Measurements from ENCODE around the gene CCDC116.
"Not testable (repeated sequence)": the region's sequence is repeated elsewhere in the genome, so short reads cannot be mapped to it uniquely, and the experiment has no call there.

CCDC116 gene

GRCh38 chr22:21629255-21630149 is 3.1 kb upstream of the CCDC116 start, which contains the start of gene YDJC:
Gene YDJC (minus strand): TSS chr22:21630022. CDS start chr22:21630014, 8 bp downstream.
- peaks cover 9% of the 10 kb centered on the region for H3K36me3 ChIP-seq (ENCODE audit: insufficient read depth, low read length)
- no peaks in the 10 kb centered on the region for H3K9me3 ChIP-seq (ENCODE audit: low read length)
- H3K4me1 ChIP-seq (ENCODE audit: insufficient read depth, low read length) = no peaks in the 10 kb centered on the region
- no peaks in the 10 kb centered on the region for H3K27me3 ChIP-seq (ENCODE audit: insufficient read depth, low read length)
- peak within 1 kb of the TSS; percentile 61 for H2AFZ ChIP-seq (ENCODE audit: low read depth, low read length)
- peak within 1 kb of the TSS; percentile 95 for H3K4me3 ChIP-seq (ENCODE audit: low read length)

GRCh38 chr22:21631025-21631424 is 1.5 kb upstream of the CCDC116 start:
- H3K4me3 ChIP-seq (ENCODE audit: low read length) = no peak overlapping the region
- no peaks in the 10 kb centered on the region for H3K27me3 ChIP-seq (ENCODE audit: insufficient read depth, low read length)
- H3K9me3 ChIP-seq (ENCODE audit: low read length) = no peaks in the 10 kb centered on the region
- no peak overlapping the region for H2AFZ ChIP-seq (ENCODE audit: low read depth, low read length)
- H3K36me3 ChIP-seq (ENCODE audit: insufficient read depth, low read length) = peaks cover 9% of the 10 kb centered on the region
- H3K4me1 ChIP-seq (ENCODE audit: insufficient read depth, low read length) = no peaks in the 10 kb centered on the region

- no peaks in the 10 kb centered on the region for H3K9me3 ChIP-seq (ENCODE audit: low read length)
- H3K4me3 ChIP-seq (ENCODE audit: low read length) = no peak overlapping the region
- no peaks in the 10 kb centered on the region for H3K27me3 ChIP-seq (ENCODE audit: insufficient read depth, low read length)
- no peak overlapping the region for H2AFZ ChIP-seq (ENCODE audit: low read depth, low read length)
- peaks cover 4% of the 10 kb centered on the region for H3K36me3 ChIP-seq (ENCODE audit: insufficient read depth, low read length)
- H3K4me1 ChIP-seq (ENCODE audit: insufficient read depth, low read length) = no peaks in the 10 kb centered on the region
Measured at GRCh38 chr22:21632931-21633330, 371 bp downstream of the CCDC116 start.

DNA sequence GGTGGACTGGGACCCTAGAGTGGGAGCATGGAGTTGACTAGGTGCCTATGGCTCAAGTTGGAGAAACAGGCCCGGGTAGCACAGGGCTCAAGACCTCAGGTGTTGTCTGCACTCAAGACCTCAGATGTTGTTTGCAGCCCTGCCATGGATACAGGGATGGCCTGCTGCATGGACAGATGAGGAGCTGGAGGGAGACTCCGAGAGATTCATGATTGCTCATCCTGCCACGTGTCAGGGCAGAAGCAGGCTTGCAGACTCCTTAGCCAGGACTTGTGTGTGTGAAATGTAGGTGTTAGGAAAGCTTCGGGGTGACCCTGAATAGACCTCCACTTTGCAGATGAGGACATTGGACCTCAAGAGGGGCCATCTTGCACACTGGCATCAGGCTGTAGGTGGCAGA is 921 bp downstream of the CCDC116 start:
- no peaks in the 10 kb centered on the region for H3K9me3 ChIP-seq (ENCODE audit: low read length)
- no peaks in the 10 kb centered on the region for H3K36me3 ChIP-seq (ENCODE audit: insufficient read depth, low read length)
- no peak overlapping the region for H2AFZ ChIP-seq (ENCODE audit: low read depth, low read length)

DNA sequence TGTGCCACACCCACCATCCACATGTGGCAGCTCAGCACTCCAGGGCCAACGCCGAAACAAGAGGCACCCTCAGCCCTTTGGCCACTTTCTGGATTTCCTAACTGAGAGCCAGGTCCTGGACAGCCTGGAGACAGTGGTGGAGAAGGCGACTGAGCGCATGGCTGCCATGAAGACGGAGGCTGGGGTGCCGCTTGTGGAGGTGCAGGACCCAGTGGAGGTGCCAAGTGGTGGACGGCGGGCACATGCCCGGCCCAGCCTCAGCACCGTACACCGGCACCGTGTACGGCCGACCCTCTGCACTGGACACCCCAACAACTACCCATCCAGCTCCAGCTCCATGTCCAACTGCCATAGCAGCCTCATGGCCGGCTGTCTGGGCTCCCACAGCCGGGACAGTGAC is 1.5 kb downstream of the CCDC116 start:
- no peaks in the 10 kb centered on the region for H3K36me3 ChIP-seq (ENCODE audit: insufficient read depth, low read length)
- H2AFZ ChIP-seq (ENCODE audit: low read depth, low read length) = no peak overlapping the region
- no peaks in the 10 kb centered on the region for H3K27me3 ChIP-seq (ENCODE audit: insufficient read depth, low read length)
- no peaks in the 10 kb centered on the region for H3K4me1 ChIP-seq (ENCODE audit: insufficient read depth, low read length)
- H3K4me3 ChIP-seq (ENCODE audit: low read length) = no peak overlapping the region
- H3K9me3 ChIP-seq (ENCODE audit: low read length) = no peaks in the 10 kb centered on the region

More for the DNA sequence above, 921 bp downstream of the CCDC116 start:
- Histone ChIP-seq H3K4me1 (ENCODE audit: insufficient read depth, low read length) (no peaks in the 10 kb centered on the region), H3K27me3 (ENCODE audit: insufficient read depth, low read length) (no peaks in the 10 kb centered on the region), H3K4me3 (ENCODE audit: low read length) (no peak overlapping the region)

GRCh38 chr22:21634844-21635243 is 2.3 kb downstream of the CCDC116 start:
- H3K9me3 ChIP-seq (ENCODE audit: low read length) = no peaks in the 10 kb centered on the region
- H3K4me3 ChIP-seq (ENCODE audit: low read length) = no peak overlapping the region
- H2AFZ ChIP-seq (ENCODE audit: low read depth, low read length) = no peak overlapping the region
- H3K36me3 ChIP-seq (ENCODE audit: insufficient read depth, low read length) = no peaks in the 10 kb centered on the region
- H3K4me1 ChIP-seq (ENCODE audit: insufficient read depth, low read length) = no peaks in the 10 kb centered on the region
- no peaks in the 10 kb centered on the region for H3K27me3 ChIP-seq (ENCODE audit: insufficient read depth, low read length)

GRCh38 chr22:21635771-21636510 is 3.4 kb downstream of the CCDC116 start:
- no peaks in the 10 kb centered on the region for H3K9me3 ChIP-seq (ENCODE audit: low read length)
- H3K4me3 ChIP-seq (ENCODE audit: low read length) = no peak overlapping the region
- no peak overlapping the region for H2AFZ ChIP-seq (ENCODE audit: low read depth, low read length)
- peaks cover 4% of the 10 kb centered on the region for H3K4me1 ChIP-seq (ENCODE audit: insufficient read depth, low read length)
- H3K36me3 ChIP-seq (ENCODE audit: insufficient read depth, low read length) = no peaks in the 10 kb centered on the region
- no peaks in the 10 kb centered on the region for H3K27me3 ChIP-seq (ENCODE audit: insufficient read depth, low read length)

DNA sequence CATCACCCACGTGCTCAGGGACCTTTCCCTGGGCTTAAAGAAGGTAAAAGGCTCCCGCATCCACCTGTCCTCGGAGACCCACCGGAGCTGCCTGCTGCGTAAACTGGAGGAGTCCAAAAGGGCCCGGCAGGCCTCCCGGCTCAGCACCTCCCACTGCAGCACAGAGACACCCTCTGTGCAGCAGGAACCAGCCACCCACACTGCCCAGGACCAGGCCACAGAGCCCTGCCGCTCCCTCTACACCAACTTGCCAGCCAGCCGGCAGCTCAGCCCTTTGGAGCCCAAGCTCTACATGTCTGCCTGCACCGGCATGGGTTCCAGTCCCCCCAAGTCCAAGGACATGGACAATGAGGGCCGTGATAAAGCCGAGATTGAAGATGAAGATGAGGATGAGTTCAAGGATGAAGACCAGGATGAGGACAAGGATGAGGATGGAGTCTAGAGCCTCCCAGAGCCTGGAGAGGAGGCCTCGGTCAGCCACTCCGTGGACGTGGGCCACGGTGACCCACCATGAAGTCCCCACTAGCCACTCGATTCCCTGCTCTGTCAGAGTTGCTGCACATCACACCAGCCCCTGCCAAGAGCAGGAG is 4.2 kb downstream of the CCDC116 start:
- Histone ChIP-seq H2AFZ (ENCODE audit: low read depth, low read length) (no peak overlapping the region), H3K4me3 (ENCODE audit: low read length) (no peak overlapping the region), H3K4me1 (ENCODE audit: insufficient read depth, low read length) (peaks cover 10% of the 10 kb centered on the region), H3K27me3 (ENCODE audit: insufficient read depth, low read length) (no peaks in the 10 kb centered on the region), H3K36me3 (ENCODE audit: insufficient read depth, low read length) (no peaks in the 10 kb centered on the region), H3K9me3 (ENCODE audit: low read length) (no peaks in the 10 kb centered on the region)

DNA sequence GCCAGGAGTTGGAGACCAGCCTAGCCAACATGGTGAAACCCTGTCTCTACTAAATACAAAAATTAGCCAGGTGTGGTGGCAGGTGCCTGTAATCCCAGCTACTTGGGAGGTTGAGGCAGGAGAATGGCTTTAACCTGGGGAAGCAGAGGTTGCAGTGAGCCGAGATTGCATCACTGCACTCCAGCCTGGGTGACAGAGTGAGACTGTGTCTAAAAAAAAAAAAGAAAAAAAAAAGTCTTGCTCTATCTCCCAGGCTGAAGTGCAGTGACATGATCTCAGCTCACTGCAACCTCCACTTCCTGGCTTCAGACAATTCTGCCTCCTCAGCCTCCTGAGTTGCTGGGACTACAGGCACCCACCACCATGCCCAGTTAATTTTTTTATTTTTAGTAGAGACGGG is 4.9 kb downstream of the CCDC116 start:
- H2AFZ ChIP-seq (ENCODE audit: low read depth, low read length); H3K4me1 ChIP-seq (ENCODE audit: insufficient read depth, low read length); H3K36me3 ChIP-seq (ENCODE audit: insufficient read depth, low read length); H3K4me3 ChIP-seq (ENCODE audit: low read length); H3K9me3 ChIP-seq (ENCODE audit: low read length); H3K27me3 ChIP-seq (ENCODE audit: insufficient read depth, low read length): not testable (repeated sequence)

DNA sequence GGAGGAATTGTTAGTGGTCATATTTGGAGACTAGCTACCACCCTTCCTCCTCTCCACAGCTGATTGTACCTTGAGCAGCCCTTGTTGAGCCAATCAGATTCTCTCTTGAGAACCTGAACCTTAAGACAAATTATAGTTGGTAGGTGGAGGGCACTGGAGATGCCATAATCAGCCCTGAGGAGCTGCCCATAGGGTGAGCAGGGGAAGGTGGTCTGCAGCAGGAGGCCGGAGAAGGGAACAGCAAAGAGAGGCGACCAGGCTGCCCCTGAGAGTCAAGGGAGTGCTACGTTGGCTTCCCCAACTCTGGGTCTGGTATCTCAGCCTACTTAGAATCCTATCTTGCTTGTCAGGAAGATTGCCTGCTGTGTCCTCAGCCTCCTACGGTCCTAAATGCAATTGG is 6.8 kb downstream of the CCDC116 start:
- Histone ChIP-seq H2AFZ (ENCODE audit: low read depth, low read length) (no peak overlapping the region), H3K9me3 (ENCODE audit: low read length) (no peaks in the 10 kb centered on the region), H3K4me3 (ENCODE audit: low read length) (no peak overlapping the region), H3K4me1 (ENCODE audit: insufficient read depth, low read length) (peaks cover 18% of the 10 kb centered on the region), H3K36me3 (ENCODE audit: insufficient read depth, low read length) (peaks cover 6% of the 10 kb centered on the region), H3K27me3 (ENCODE audit: insufficient read depth, low read length) (no peaks in the 10 kb centered on the region)

GRCh38 chr22:21640810-21641209 is 8.2 kb downstream of the CCDC116 start:
- Histone ChIP-seq H2AFZ (ENCODE audit: low read depth, low read length) (peak overlapping the region; percentile 41), H3K36me3 (ENCODE audit: insufficient read depth, low read length) (peaks cover 6% of the 10 kb centered on the region), H3K27me3 (ENCODE audit: insufficient read depth, low read length) (no peaks in the 10 kb centered on the region), H3K9me3 (ENCODE audit: low read length) (no peaks in the 10 kb centered on the region), H3K4me3 (ENCODE audit: low read length) (no peak overlapping the region), H3K4me1 (ENCODE audit: insufficient read depth, low read length) (peaks cover 18% of the 10 kb centered on the region)

GRCh38 chr22:21641417-21641788 is 8.8 kb downstream of the CCDC116 start:
- peak overlapping the region; percentile 41 for H2AFZ ChIP-seq (ENCODE audit: low read depth, low read length)
- peaks cover 19% of the 10 kb centered on the region for H3K4me1 ChIP-seq (ENCODE audit: insufficient read depth, low read length)
- peak overlapping the region; percentile 88 for H3K4me3 ChIP-seq (ENCODE audit: low read length)
- H3K27me3 ChIP-seq (ENCODE audit: insufficient read depth, low read length) = no peaks in the 10 kb centered on the region
- H3K9me3 ChIP-seq (ENCODE audit: low read length) = no peaks in the 10 kb centered on the region
- H3K36me3 ChIP-seq (ENCODE audit: insufficient read depth, low read length) = peaks cover 6% of the 10 kb centered on the region

Data from neuron (in vitro differentiated cells).